Activated effector memory CD4-positive, alpha-beta T cell treated with anti-CD3 and anti-CD28 coated beads, Interleukin-2, amount 50 U/mL, for 16 hours (primary cell): Measurements from ENCODE around the gene TJP1.
"Not testable (repeated sequence)": the region's sequence is repeated elsewhere in the genome, so short reads cannot be mapped to it uniquely, and the experiment has no call there.

ENCODE experiments used
- DNase-seq: peaks from one replicate; pipeline ENCODE4 v3.0.0-alpha.2; 2020

TJP1 gene

DNA sequence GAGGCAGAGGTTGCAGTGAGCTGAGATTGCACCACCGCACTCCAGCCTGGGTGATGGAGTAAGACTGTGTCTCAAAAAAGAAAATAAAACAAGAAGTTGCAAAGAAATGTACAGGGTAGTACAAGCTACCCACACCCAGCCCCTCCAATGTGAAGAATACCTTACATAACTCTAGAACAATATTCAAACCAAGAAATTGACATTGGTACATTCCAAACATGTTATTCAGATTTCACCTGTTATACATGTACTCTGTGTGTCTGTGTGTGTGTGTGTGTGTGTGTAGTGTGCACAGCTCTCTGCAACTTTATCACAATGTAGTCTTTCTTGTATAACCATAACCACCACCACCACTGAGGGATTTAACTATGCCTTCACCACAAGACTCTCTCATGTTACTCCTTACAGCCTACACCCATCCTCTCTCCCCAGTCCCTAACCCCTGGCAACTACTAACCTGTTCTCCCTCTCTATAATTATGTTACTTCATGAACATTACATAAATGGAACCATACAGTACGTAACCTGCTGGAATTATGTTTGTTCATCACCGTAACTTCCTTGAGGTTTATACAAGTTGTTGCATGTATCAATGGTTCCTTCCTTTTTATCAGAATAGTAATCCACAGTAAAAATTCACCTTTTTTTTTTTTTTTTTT lies 16.2 kb upstream of the TJP1 start:
- DNase-seq: no peak

DNA sequence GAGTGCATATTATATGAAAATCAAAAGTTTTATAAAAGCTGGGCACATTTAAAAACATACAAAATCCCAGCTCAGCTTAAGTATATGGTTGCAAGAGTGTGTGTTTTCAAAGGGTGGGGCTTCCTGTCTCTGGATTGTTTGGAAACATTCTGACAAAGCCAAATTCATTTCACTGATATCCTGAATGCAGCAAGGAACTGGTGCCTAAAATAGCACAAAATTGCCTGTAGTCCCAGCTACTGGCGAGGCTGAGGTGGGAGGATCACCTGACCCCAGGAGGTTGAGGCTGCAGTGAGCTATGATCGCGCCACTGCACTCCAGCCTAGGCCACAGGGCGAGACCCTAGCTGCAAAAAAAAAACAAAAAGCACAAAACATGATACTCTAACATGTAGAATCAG lies 13.0 kb upstream of the TJP1 start:
- no peak for DNase-seq

DNA sequence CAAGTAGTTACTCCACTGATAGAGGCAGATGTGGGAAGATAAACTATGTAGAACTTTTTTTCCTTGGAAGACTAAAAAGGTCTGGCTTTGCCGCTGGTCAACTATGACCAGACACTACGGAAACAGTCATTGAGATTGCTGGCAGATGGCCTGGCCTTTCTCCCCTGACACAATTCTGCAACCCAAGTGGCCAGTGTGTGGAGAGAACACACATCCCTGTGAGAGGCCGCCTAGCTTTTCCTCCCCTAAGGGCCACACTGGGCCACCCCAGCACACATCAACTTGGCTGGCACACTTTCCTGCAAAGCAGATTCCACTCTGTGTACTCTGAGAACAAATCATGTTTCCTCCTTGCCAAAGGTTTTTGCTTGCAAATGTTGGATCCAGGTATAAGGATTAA lies 10.4 kb upstream of the TJP1 start:
- no peak for DNase-seq

DNA sequence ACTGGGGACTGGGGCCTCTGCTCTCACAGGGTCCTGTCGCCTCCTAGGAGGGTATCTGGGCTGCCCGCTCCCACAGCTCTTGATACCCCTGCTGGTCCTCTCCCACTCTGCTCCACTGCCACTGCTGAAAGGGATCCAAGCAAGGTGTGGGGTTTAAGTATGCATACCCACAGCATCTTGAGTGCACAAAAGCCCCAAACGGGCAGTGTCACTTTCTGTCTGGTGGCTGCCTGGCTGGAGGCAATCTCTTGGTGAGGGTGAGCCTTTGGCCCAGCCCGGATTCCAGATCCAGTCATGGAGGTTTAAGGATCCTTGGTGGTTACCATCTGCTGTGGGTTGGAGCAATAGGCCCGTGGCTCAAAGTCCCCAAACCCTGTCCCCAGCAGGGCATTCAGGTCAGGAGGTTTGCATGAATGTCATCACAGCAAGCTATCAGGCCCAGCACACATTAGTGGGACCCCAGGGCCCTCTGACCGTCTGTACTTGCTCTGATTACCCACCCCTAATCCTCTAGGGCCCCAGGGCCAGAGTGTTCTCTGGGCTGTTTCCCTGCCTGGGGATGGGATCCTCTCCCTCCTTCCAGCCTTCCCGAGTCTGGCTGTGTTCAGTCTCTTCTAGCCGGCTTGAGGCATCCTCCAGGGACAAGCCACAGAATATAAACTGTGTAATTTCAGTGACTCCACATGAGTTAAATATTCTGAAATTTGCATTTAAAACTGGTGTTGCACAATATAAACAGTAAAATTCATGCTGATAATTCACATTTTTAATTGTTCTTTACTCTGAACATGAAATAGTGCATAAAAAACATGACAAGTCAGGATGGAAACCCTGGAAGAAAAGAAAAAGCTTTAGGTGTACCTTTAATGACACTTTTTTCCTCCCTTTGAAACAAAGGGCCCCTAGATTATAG lies 4.9 kb upstream of the TJP1 start:
- DNase-seq: no peak

DNA sequence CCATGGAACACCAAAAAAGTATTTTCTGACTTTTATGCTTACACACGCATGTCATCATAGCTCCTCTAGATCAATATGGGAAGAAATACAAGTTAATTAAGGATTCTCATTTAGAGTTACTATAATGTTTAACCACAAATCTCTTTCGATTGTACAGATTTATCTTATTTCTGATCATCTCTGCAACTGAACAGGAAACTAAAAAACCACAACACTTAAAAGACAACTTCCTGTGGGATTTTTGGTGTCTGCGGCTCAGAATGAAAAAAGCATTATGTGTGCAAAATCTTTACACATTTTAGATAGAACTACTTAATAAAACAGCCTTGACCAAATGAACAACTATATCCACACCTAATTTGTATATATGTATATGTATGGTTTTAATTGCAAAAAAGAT lies 3.0 kb upstream of the TJP1 start:
- DNase-seq: no peak

DNA sequence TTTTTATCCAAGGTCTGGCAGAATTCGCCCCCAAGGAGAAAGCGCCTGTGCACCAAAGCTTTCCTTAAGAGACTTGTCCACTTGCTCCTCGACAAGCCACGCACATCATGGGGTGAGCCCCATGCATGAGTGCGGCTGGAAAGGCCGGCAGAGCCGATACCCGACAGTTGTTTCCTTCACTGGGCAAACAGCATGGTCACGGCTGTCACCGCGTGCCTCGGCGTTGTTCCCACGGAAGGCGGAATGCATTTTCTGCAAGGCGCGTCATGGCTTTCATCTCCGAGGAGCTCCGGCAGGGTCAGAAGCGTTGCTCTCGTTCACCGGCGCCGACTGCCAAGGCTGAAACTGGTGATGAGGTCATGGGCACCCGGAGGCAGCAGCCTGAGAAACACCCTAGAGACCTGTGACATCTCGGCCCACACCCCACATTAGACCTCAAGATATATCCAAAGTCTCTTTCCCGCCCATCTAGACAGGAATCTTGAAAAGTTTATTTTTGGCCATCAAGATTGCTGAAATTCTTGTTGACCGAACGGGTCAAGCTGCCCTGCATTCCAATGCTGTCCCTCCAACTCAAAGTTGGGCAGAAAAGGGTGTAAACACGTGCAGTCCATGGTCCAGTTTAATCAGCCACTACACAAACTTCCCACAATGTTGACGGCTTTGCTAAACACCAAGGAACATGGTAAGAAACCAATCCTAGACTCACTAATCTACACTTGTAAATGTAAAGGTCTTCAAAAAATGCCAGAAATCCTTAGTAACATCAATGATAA lies 604 bp upstream of the TJP1 start:
- no peak for DNase-seq

DNA sequence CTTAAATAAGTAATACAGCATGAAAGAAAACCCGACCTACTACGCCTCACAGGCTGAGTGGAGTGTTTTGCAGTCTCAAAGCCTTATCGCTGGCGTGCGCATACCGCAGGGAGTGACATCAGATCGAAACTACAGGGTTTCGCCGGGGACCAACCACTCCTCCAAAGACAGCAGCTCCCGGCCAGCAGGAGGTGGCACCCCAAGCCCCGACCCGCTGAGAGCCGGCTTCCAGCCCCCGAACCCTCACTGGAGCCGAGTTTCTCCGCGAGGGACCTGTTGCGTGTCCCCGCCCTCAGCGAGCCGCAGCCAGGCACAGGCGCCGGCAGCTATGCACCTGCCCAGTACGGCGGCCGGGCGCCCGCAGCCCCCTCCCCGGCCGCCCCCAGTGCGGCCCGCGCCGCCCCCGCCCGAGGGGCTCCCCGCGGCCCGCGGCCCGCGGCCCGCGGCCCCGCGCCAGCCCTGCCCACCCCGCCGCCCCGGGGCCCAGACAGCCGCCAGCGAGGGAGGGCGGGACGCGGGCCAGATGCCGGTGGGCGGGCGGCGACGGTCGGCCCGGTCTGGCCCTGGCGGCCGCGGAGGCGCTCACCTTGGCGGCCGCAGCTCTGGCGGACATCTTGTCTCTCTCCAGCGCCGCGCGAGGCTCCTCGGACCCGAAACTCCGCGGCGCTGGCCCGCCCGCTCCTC lies 710 bp downstream of the TJP1 start:
- no peak for DNase-seq

DNA sequence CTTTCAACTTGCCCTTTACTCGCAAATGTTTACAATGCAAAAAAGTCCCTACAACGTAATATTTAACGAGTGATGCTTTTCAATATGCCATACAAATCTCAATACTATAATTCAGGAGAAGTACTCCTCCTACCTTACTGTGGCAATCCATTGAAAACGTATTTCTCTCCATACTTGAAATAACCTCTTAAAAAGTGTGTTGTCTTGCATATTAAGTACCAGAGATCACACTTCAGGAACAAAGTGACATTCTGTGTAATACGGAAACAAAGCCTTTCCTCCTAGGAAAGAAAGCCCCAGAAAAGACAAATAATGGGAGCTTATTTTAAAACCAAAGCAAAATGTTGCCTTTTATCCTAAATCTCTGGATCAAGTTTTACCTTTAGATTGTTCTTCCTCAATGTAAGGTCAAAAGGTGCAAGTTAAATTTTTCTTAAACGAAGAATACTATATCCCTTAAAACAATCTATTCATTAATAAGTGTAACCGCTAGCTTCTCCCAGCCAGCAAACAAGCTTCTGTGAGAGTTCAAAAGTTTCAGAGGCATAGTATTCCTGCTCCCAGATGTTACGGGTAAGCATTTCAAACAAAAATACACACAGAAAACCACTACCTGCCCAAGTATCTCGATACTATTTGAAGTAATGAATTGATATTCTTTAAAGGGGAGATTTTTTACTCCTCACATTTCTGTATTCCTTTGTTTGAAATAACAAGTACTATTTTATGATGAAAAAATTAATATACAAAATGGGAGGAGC lies 1.7 kb downstream of the TJP1 start:
- no peak for DNase-seq

DNA sequence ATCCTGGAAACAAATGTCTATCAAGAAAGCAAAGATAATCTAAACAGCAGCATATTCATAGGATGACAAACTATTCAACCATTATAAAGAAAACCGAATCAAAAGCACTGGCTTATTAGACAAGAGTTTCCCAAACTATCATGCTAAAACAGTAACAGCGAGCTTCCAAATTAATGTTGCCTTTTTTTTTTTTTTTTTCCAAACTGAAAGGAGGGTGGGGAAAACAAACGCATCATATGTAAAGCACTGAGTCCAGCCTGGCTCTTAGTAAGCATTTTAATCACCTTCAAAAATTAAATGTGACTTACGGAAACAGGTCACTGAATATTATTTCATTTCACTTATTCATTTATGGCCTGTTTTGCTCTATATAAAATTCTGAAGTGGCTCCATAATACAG lies 2.3 kb downstream of the TJP1 start:
- no peak for DNase-seq

DNA sequence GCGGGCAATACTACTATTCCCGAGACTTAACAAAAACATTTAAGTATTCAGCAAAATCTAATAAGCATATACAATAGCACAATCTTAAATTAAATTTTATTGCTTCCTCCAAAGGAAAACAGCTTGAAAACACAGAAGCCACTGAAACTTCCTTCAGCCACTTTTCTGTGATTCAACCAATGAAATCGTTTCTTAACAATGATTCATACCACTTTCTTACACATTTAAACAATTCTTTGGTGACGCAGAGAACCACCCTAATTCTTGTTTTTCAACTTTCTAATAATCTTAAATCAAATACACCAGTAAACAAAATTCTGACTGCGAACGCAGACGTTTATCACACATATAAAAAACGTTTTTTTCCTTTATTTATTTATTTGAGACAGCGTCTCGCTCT lies 4.1 kb downstream of the TJP1 start:
- DNase-seq: no peak

DNA sequence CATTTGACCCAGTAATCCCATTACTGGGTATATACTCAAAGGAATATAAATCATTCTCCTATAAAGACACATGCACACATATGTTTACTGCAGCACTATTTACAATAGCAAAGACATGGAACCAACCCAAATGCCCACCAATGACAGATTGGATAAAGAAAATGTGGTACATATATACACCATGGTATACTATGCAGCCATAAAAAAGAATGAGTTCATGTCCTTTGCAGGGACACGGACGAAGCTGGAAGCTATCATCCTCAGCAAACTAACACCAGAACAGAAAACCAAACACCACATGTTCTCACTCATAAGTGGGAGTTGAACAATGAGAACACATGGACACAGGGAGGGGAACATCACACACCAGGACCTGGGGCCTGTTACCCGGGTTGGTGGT lies 4.8 kb downstream of the TJP1 start:
- not testable (repeated sequence) for DNase-seq

DNA sequence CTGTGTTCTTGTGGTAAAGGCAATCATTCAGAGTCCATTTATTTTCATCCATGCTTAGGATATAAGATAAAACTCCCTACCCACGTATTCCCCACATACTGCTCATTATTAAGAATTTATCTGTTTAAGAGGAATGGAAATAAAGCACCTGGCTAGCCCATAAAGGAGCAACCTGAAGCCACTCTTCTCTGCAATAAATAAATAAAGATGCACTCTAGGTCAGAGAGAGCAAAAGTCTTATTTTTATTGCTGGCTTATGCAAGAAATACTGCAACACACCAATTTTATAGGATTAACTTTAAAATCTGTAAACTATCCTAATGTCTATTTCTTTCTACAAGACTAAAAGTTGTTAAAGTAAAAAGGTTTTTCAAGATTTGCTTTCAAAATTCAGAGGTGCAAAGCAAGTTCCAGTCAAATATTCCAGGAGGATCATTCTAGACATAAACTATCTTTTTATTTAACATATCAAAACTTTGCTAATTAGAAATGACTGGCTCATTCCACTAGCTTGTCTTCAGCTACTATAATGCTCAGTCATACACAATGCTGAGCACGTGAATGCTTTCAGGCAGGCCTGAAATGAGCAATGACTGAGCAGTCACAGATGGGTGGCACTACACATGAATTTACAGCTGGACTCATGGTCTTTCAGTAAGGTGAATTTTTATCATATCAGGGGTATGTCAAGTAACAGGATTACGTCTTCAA lies 7.1 kb downstream of the TJP1 start:
- DNase-seq: no peak

DNA sequence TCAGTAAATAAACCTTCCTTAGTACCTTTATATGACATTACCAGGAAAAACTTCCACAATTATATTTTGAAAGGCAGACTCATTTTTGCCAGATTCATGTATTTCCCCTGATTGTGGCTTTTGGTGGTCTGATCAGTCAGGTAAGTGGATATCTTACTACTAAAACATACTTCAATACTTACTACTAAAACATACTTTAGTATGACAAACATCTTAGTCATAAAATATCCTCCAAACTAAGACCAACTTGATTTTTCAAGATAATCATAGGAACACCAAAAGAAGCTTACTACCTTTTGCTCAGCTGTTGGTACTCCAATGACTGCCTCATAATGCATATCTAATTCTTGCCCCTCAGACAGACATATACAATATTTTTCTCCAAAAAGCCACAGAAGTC lies 9.3 kb downstream of the TJP1 start:
- DNase-seq: no peak

DNA sequence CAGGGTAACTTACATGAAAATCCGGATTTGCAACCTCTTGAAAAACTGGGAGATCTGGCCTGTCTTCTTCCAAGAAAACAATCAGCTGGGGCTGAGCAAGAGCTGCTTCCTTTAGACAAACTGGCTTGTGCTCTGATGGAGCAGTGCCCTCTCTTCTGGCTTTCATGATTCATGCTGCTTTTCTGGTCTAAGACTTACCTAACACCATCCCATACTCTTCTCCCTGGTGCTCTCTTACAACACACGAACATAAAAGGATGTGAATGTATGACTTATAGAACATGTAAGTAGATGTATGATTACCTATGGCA lies 9.9 kb downstream of the TJP1 start:
- DNase-seq: no peak

DNA sequence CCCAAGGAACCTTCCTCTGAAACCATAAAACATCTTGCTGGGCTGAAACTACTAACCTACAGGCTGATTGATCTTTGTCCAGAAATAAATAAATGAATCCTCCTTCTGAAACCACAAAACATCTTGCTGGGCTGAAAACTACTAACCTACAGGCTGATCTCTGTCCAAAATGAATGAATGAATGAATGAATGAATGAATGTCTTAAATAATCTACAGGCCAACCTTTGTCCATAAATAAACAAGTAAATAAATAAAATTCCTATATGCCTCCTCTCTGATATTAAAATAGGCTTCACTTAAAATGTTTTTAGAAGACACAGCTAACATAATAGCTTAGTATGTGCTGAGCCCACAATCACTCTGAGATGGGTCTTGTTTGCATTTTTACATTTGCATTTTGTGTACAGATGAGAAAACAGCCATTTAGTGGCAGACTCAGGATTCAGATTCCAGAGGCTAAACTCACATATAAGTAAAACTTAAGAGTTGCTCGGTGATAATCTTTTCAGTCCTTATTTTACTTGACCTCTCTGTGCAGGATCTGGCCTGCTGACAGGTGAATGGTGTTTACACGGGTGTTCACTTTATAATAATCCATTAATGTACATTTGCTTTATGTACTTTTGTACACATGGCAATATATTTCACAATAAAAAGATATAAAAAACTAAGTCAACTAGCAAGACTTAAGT lies 10.4 kb downstream of the TJP1 start:
- DNase-seq: no peak

DNA sequence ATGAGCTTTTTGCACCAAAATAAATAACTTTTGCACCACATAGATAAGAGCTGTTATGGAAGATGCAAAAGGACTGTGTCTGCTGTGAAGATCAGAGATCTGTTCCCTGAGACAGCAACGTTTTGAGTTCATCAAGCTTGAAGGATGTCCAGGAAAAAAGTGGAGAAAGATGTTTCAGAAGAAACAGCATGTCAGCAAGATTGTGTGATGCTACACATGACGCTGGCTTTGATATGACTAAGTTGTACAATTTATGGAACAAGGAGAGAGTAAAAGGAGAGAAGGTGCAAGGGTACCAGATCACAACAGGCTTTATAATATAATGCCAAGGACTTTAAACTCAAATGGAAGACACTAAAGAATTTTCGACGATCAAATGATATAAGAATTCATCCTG lies 16.6 kb downstream of the TJP1 start:
- no peak for DNase-seq

DNA sequence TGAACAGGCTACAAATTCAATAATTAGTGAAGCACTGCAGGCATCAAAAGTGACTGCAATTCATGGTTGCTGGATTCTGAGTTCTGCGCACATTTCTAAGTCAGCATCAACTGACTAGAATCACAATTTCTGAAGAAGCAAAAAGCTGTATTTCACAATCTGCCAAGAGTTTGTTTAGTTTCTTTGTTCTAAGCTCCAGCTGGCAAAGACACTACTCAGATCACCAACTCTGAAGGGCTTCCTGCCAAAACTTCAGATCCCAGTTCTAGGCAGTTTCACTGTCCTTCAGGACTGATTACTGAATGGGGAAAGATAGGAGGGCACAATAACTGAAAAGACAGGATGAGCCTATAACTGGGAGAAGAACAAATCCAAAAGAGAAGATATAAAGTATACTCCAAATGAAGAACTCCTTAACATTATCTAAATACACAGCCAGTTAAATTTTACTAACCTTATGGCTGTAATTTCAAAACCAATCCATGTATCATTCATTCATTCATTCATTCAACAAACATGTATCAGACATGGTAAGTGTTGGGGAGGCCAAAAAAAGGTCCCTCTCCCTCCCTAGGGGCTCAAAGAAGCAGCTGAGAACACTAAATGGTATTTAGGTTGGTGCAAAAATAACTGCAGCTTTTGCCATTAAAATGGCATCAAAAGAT lies 17.1 kb downstream of the TJP1 start:
- no peak for DNase-seq

DNA sequence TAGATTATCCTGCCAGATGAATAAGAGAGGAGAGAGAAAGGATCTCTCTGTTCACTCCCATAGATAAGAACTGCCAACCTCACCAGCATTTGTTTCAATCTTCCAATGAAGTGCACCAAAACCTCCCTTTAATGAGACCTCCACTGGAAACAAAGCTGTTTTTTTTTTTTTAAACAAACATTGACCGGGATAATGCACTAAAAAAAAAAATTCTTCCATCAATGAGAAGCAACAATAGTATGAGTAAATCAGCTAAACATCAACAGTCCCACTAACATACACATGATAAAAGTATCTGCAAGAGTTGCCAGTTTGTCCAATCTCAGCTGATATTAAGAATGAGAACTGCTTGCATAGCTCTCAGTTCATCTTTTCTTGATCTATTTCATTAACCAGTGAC lies 19.9 kb downstream of the TJP1 start:
- DNase-seq: no peak

DNA sequence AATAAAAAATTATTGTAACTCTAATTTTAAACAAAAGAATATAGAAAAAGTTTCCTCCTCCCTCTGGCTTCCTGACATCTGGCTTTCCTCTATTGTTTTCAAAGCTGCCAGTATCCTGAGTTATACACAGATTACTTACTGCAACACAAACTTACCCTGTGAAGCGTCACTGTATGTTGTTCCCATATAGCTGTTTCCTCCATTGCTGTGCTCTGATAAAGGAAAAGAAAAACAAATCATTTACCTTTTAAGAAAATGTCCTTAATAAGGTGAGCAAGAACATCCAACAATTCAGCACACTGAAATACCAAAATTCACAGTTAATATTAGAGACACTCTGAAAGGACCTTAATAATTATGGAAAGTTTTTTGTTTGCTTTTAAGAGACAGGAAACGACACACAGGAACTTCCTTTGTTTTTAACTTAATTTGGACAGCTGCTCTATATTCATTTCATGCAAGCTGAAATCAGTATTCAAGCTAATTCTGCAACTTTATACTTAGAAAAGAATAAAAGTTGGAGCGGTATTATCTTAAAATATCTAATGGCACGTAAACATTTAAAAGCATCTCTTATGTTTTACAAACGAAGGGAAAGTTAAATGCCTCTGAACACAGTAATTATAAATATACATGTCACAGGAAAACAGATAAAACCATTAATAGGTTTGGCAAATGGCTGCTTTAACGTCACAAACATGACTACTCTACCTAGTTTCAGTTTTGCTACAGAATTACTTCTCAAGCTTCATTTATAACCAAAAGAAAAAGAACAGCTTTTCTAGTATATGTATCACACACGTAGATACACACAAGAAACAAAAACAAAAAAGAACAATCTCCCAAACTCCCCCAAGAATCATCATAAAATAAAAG lies 21.5 kb downstream of the TJP1 start:
- DNase-seq: no peak

DNA sequence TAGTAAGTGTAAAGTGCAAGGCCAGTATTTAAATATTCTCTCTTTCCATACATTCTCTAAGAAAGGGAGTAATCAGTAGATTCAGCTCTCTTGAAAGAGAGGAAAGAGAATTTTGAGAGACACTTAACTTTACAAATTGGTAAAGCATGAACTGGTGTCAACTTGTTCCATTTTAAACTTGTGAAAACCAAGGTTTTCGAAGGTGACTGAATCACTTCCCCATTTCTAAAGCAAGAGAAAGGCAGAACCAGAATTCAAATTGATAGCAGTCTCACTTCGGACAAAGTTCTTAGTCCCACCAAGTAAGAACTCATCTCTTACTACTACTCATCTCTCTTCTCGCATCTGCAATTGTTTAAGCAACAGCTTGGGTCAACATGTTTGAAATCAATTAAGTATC lies 22.4 kb downstream of the TJP1 start:
- DNase-seq: no peak
